Small intestine (tissue), 7 donors: Measurements from ENCODE around the gene CDSN. TPM values are rescaled to one million over a fixed set of nuclear protein-coding genes. Genes with fewer than 3 reads are reported as not detected.
A peak's percentile ranks its signal among the peaks of the same experiment; 100 is the strongest.

Experiments used
- DNase-seq, 2 donors: peaks; one replicate each; pipeline versions ENCODE4 v3.0.0 to v3.0.0-alpha.2; 2013
- FAIRE-seq: peaks from 2 replicates; lab custom pipeline; 2012; peaks lifted over from hg19 to GRCh38; lab: Jason Lieb, UNC
- H3K27ac ChIP-seq, 3 donors: one replicate each; pipeline ENCODE4 v1.5.1; 2013; ENCODE audit warnings: low read length in 2 of 3, mild to moderate bottlenecking in 2 of 3, control low read depth in 1 of 3, inconsistent platforms in 1 of 3, low read depth in 1 of 3, moderate library complexity in 1 of 3
- H3K27me3 ChIP-seq, 3 donors: one replicate each; pipeline ENCODE4 v1.6.1; 2013; ENCODE audit warnings: low read length in 3 of 3, inconsistent platforms in 1 of 3; ENCODE audit not compliant: control insufficient read depth in 3 of 3, insufficient read depth in 3 of 3
- H3K36me3 ChIP-seq, 3 donors: one replicate each; pipeline ENCODE4 v1.6.1; 2013; ENCODE audit warnings: low read length in 3 of 3, inconsistent platforms in 1 of 3, low read depth in 1 of 3, mild to moderate bottlenecking in 1 of 3, moderate library complexity in 1 of 3; ENCODE audit not compliant: control insufficient read depth in 3 of 3, insufficient read depth in 2 of 3
- H3K4me1 ChIP-seq, 3 donors: one replicate each; pipeline ENCODE4 v1.6.1; 2013; ENCODE audit warnings: low read length in 2 of 3, inconsistent platforms in 1 of 3, low read depth in 1 of 3, mild to moderate bottlenecking in 1 of 3, moderate library complexity in 1 of 3; ENCODE audit not compliant: control insufficient read depth in 3 of 3, insufficient read depth in 2 of 3
- H3K4me3 ChIP-seq, 3 donors: one replicate each; pipeline ENCODE4 v1.5.1; 2013; ENCODE audit warnings: low read length in 3 of 3, control low read depth in 1 of 3, inconsistent platforms in 1 of 3, low read depth in 1 of 3, mild to moderate bottlenecking in 1 of 3, moderate library complexity in 1 of 3
- H3K9me3 ChIP-seq, 2 donors: one replicate each; pipeline ENCODE4 v1.6.1; 2013; ENCODE audit warnings: low read depth in 1 of 2, low read length in 1 of 2; ENCODE audit not compliant: control insufficient read depth in 2 of 2, insufficient read depth in 1 of 2
- WGBS, 3 donors: extraction: QIAGEN DNeasy Blood & Tissue Kit; methylation state at CpG; one replicate each; pipeline ENCODE4 v1.1.7; 2013; 5-methylcytosine and 5-hydroxymethylcytosine counted together
- polyA plus RNA-seq, 4 donors: library from polyadenylated mRNA; stranded (reverse) in 3 of 4; unstranded in 1 of 4; fragments of 200-250 nt in 3 of 4; fragments of 120-200 nt in 1 of 4; gene quantifications; one replicate each; pipeline versions ENCODE4 v1.2.1 to v1.2.3, GENCODE V29; 2013
- donor health status: healthy with polysubstance abuse.
- donor health status: control.
- donor health status: control.
- donor health status: Bipolar disorder and iron deficiency.
- donor health status: healthy.

The CDSN gene
- polyA plus RNA-seq, 4 donors, result 0.07 TPM; not detected in 3

GRCh38 chr6:31139599-31139998 lies 19.4 kb upstream of the CDSN start:
- Histone ChIP-seq H3K36me3 (peaks cover 0 to 18% (median 0%) of the 10 kb centered on the region in 3 donors), H3K9me3 (no peaks in the 10 kb centered on the region), H3K27ac (no peak overlapping the region), H3K4me3 (no peak overlapping the region), H3K4me1 (peaks cover 0 to 9% (median 3%) of the 10 kb centered on the region in 3 donors), H3K27me3 (no peaks in the 10 kb centered on the region)
- 45 to 67% (median 50%) methylated on average over 4 of the region's 4 CpGs for WGBS, 3 donors
- FAIRE-seq, result no peak
- DNase-seq, result no peak

- FAIRE-seq (no peak), DNase-seq (no peak)
- WGBS, 3 donors, result 79 to 86% (median 83%) methylated on average over 4 of the region's 4 CpGs
- Histone ChIP-seq H3K36me3 (peaks cover 0 to 12% (median 0%) of the 10 kb centered on the region in 3 donors), H3K4me3 (peak within 1 kb of the TSS in 1 of 3 donors; percentile 21), H3K27ac (no peak within 1 kb of the TSS), H3K9me3 (no peaks in the 10 kb centered on the region), H3K4me1 (peaks cover 0 to 6% (median 3%) of the 10 kb centered on the region in 3 donors), H3K27me3 (no peaks in the 10 kb centered on the region)
Measured at GRCh38 chr6:31138982-31139381, 18.7 kb upstream of the CDSN start, which contains the start of gene PSORS1C2. Gene PSORS1C2 (minus strand): TSS chr6:31139066. CDS start chr6:31139026, 40 bp downstream.

GRCh38 chr6:31135710-31136109 lies 15.5 kb upstream of the CDSN start:
- Histone ChIP-seq H3K4me3 (no peak overlapping the region), H3K27me3 (no peaks in the 10 kb centered on the region), H3K36me3 (no peaks in the 10 kb centered on the region), H3K4me1 (peaks cover 0 to 6% (median 0%) of the 10 kb centered on the region in 3 donors), H3K27ac (no peak overlapping the region), H3K9me3 (no peaks in the 10 kb centered on the region)
- 83 to 91% (median 90%) methylated on average over 10 of the region's 10 CpGs for WGBS, 3 donors
- FAIRE-seq (no peak), DNase-seq (no peak)

GRCh38 chr6:31132806-31133205 lies 12.6 kb upstream of the CDSN start:
- FAIRE-seq, result no peak
- peaks cover 0 to 3% (median 0%) of the 10 kb centered on the region in 3 donors for H3K4me1 ChIP-seq

GRCh38 chr6:31131595-31131994 lies 11.3 kb upstream of the CDSN start:
- H3K27ac ChIP-seq, result no peak overlapping the region
- H3K9me3 ChIP-seq, result no peaks in the 10 kb centered on the region
- no peak overlapping the region for H3K4me3 ChIP-seq
- no peaks in the 10 kb centered on the region for H3K36me3 ChIP-seq
- peaks cover 0 to 15% (median 0%) of the 10 kb centered on the region in 3 donors for H3K27me3 ChIP-seq
- DNase-seq (no peak), FAIRE-seq (no peak)
- peaks cover 0 to 4% (median under 1%) of the 10 kb centered on the region in 3 donors for H3K4me1 ChIP-seq
- WGBS, 3 donors, result 70 to 89% (median 72%) methylated on average over 3 of the region's 3 CpGs

More at GRCh38 chr6:31132806-31133205, 12.6 kb upstream of the CDSN start:
- WGBS, 3 donors, result 77 to 81% (median 80%) methylated on average over 6 of the region's 6 CpGs
- H3K27ac ChIP-seq, result no peak overlapping the region
- H3K9me3 ChIP-seq, result no peaks in the 10 kb centered on the region
- H3K27me3 ChIP-seq, result peaks cover 0 to 15% (median 0%) of the 10 kb centered on the region in 3 donors
- H3K36me3 ChIP-seq, result no peaks in the 10 kb centered on the region
- H3K4me3 ChIP-seq, result no peak overlapping the region
- no peak for DNase-seq

- 89 to 92% (median 91%) methylated on average over 3 of the region's 3 CpGs for WGBS, 3 donors
- H3K27ac ChIP-seq, result no peak overlapping the region
Measured at GRCh38 chr6:31130751-31131150, 10.5 kb upstream of the CDSN start.

GRCh38 chr6:31129130-31129529 lies 8.9 kb upstream of the CDSN start:
- peaks cover 0 to 4% of the 10 kb centered on the region in 2 donors for H3K9me3 ChIP-seq
- H3K4me3 ChIP-seq, result no peak overlapping the region
- no peaks in the 10 kb centered on the region for H3K36me3 ChIP-seq
- DNase-seq, result no peak
- no peak for FAIRE-seq
- H3K27ac ChIP-seq, result no peak overlapping the region
- 37 to 65% (median 65%) methylated on average over 4 of the region's 4 CpGs for WGBS, 3 donors
- H3K4me1 ChIP-seq, result peaks cover 0 to 4% (median 3%) of the 10 kb centered on the region in 3 donors
- H3K27me3 ChIP-seq, result peaks cover 0 to 15% (median 0%) of the 10 kb centered on the region in 3 donors

More at GRCh38 chr6:31130751-31131150, 10.5 kb upstream of the CDSN start:
- H3K4me1 ChIP-seq, result peaks cover 0 to 4% (median 3%) of the 10 kb centered on the region in 3 donors
- DNase-seq (no peak), FAIRE-seq (no peak)
- H3K4me3 ChIP-seq, result no peak overlapping the region
- H3K36me3 ChIP-seq, result no peaks in the 10 kb centered on the region
- peaks cover 0 to 3% of the 10 kb centered on the region in 2 donors for H3K9me3 ChIP-seq
- H3K27me3 ChIP-seq, result peaks cover 0 to 15% (median 0%) of the 10 kb centered on the region in 3 donors

- no peak overlapping the region for H3K4me3 ChIP-seq
- peaks cover 0 to 4% (median 3%) of the 10 kb centered on the region in 3 donors for H3K4me1 ChIP-seq
- no peak overlapping the region for H3K27ac ChIP-seq
- peaks cover 0 to 15% (median 0%) of the 10 kb centered on the region in 3 donors for H3K27me3 ChIP-seq
- WGBS, 3 donors, result 0 to 4% (median 3%) methylated on average over 8 of the region's 8 CpGs
- H3K9me3 ChIP-seq, result peaks cover 0 to 4% of the 10 kb centered on the region in 2 donors
- H3K36me3 ChIP-seq, result no peaks in the 10 kb centered on the region
- no peak for FAIRE-seq
- peak; percentile 75 to 80 for DNase-seq
Measured at GRCh38 chr6:31128093-31128676, 7.9 kb upstream of the CDSN start.
